HG02840 (cell line): Measurements from ENCODE around the gene DHX38.

Source experiments
- ATAC-seq: cut with Tn5 transposase; IDR thresholded peaks from one replicate; pipeline ENCODE4 v1.9.1; 2021; ENCODE audit warnings: mild to moderate bottlenecking, moderate library complexity, moderate number of reproducible peaks; ENCODE audit not compliant: unreplicated experiment, low FRiP score

Gene DHX38

GRCh38 chr16:72159801-72160200 lies 66.2 kb downstream of the DHX38 start:
- ATAC-seq = no peak

GRCh38 chr16:72162105-72162692 lies 68.6 kb downstream of the DHX38 start:
- ATAC-seq = no peak
